ENCODE measurements around the gene GRAP2. TPM values are rescaled to one million over a fixed set of nuclear protein-coding genes. Genes with fewer than 3 reads are reported as not detected.

Gene GRAP2
- total and polyA plus RNA-seq, 2 of the 13 experiments (the other 11 are each of a cell fraction or from before 2014, with no cell fraction given) = 0.15 TPM; not detected in 1

- TF ChIP-seq SP4 (CRISPR knock-in tag; IDR thresholded peaks at IDR 0.05) = no peak
- TF ChIP-seq, protein P1, sequence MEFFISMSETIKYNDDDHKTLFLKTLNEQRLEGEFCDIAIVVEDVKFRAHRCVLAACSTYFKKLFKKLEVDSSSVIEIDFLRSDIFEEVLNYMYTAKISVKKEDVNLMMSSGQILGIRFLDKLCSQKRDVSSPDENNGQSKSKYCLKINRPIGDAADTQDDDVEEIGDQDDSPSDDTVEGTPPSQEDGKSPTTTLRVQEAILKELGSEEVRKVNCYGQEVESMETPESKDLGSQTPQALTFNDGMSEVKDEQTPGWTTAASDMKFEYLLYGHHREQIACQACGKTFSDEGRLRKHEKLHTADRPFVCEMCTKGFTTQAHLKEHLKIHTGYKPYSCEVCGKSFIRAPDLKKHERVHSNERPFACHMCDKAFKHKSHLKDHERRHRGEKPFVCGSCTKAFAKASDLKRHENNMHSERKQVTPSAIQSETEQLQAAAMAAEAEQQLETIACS (CRISPR knock-in tag; IDR thresholded peaks at IDR 0.05) = no peak
- TF ChIP-seq ZNF570 (CRISPR knock-in tag; IDR thresholded peaks at IDR 0.05; ENCODE audit: borderline replicate concordance) = no peak
- TF ChIP-seq ZNF546 (CRISPR knock-in tag; conservative IDR thresholded peaks at IDR 0.05) = no peak
- TF ChIP-seq RARA (CRISPR knock-in tag; IDR thresholded peaks at IDR 0.05) = 0 out of 2 replicates have a peak, but pooled peaks have one; percentile 9
- no peak for TF ChIP-seq ZNF17 (CRISPR knock-in tag; IDR thresholded peaks at IDR 0.05)
- TF ChIP-seq POLR2A (IDR thresholded peaks at IDR 0.05; ENCODE audit: insufficient read depth in 1 of 2, low read depth in 2 of 2, low read length in 2 of 2) = no peak
- TF ChIP-seq ZNF143 (CRISPR knock-in tag; IDR thresholded peaks at IDR 0.05) = no peak
- TF ChIP-seq ZZZ3 (CRISPR knock-in tag; IDR thresholded peaks at IDR 0.05; ENCODE audit: borderline replicate concordance) = no peak
- no peak for TF ChIP-seq KAT8 (CRISPR knock-in tag; IDR thresholded peaks at IDR 0.05)
- TF ChIP-seq ONECUT2 (CRISPR knock-in tag; IDR thresholded peaks at IDR 0.05) = peak; percentile 42; the same call in 1 of the 2 replicates
- TF ChIP-seq ZNF468 (CRISPR knock-in tag; IDR thresholded peaks at IDR 0.05) = no peak
- no peak for TF ChIP-seq PRMT3 (CRISPR knock-in tag; IDR thresholded peaks at IDR 0.05; ENCODE audit: borderline replicate concordance, low read depth)
- TF ChIP-seq CCDC6 (CRISPR knock-in tag; IDR thresholded peaks at IDR 0.05) = no peak
- no peak for TF ChIP-seq ZNF781 (CRISPR knock-in tag; IDR thresholded peaks at IDR 0.05; ENCODE audit: borderline replicate concordance, not compliant biosample characterization)
- no peak for TF ChIP-seq EHMT2 (IDR thresholded peaks at IDR 0.05; ENCODE audit: borderline replicate concordance, low read depth, low read length)
- peak; percentile 17; the same call in 1 of the 2 replicates for TF ChIP-seq ETV5 (CRISPR knock-in tag; IDR thresholded peaks at IDR 0.05; ENCODE audit: borderline replicate concordance)
Observed at GRCh38 chr22:39927544-39927943, 26.7 kb downstream of the GRAP2 start (continued).

Measured in HepG2 (cell line).